ENCODE results near the gene MASP2.
"Not testable (repeated sequence)": the region's sequence is repeated elsewhere in the genome, so short reads cannot be mapped to it uniquely, and the experiment has no call there.

The MASP2 gene

GRCh38 chr1:10992004-10992403 lies 55.0 kb downstream of the MASP2 start:
- DNase-seq (ENCODE audit: extremely low read depth in 1 of 2, low read depth in 1 of 2): not testable (repeated sequence)

- DNase-seq (ENCODE audit: extremely low read depth in 1 of 2, low read depth in 1 of 2): no peak
These were observed 56.2 kb downstream of the MASP2 start for GRCh38 chr1:10990828-10991227.

GRCh38 chr1:10989920-10990516 lies 57.0 kb downstream of the MASP2 start:
- not testable (repeated sequence) for DNase-seq (ENCODE audit: extremely low read depth in 1 of 2, low read depth in 1 of 2)

GRCh38 chr1:10989095-10989494 lies 57.9 kb downstream of the MASP2 start:
- DNase-seq (ENCODE audit: extremely low read depth in 1 of 2, low read depth in 1 of 2): no peak

GRCh38 chr1:10987840-10988417 lies 59.1 kb downstream of the MASP2 start:
- DNase-seq (ENCODE audit: extremely low read depth in 1 of 2, low read depth in 1 of 2): no peak

DNA sequence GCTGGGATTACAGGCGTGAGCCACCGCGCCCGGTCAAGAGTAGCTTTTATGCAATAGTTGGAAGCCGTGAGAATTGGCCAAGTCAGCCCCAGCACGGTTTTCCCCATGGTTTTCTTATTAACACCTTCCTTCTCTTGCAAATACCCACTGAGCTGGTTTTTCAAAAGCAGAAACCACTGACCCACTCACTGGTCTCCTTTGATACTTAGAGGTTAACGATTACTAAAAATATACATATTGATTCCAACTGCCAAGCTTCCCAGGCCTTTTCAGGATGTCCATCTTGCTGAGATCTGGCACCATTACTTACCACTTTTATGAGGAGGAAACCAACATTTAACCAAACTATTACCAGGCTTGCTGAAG lies 60.5 kb downstream of the MASP2 start:
- no peak for DNase-seq (ENCODE audit: extremely low read depth in 1 of 2, low read depth in 1 of 2)

- no peak for DNase-seq (ENCODE audit: extremely low read depth in 1 of 2, low read depth in 1 of 2)
These were observed 66.0 kb downstream of the MASP2 start for GRCh38 chr1:10980841-10981727.

- no peak for DNase-seq (ENCODE audit: extremely low read depth in 1 of 2, low read depth in 1 of 2)
These were observed 66.9 kb downstream of the MASP2 start for GRCh38 chr1:10980094-10980577.

DNA sequence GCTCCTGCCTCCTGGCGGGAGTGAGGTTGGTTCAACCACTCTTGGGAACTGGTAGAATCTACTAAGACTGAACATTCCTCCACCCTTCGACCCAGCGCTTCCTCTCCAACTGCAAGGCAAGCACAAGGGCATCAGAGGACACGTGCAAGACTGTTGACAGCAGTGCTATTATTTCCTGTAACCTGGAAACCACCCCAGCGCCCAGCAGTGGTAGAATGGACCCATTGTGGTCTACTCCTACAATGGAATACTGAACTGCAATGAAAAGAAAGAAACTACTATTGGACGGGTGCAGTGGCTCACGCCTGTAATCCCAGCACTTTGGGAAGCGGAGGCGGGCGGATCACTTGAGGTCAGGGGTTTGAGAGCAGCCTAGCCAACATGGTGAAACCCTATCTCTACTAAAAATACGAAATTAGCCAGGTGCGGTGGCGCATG lies 67.5 kb downstream of the MASP2 start:
- DNase-seq (ENCODE audit: extremely low read depth in 1 of 2, low read depth in 1 of 2): no peak

DNA sequence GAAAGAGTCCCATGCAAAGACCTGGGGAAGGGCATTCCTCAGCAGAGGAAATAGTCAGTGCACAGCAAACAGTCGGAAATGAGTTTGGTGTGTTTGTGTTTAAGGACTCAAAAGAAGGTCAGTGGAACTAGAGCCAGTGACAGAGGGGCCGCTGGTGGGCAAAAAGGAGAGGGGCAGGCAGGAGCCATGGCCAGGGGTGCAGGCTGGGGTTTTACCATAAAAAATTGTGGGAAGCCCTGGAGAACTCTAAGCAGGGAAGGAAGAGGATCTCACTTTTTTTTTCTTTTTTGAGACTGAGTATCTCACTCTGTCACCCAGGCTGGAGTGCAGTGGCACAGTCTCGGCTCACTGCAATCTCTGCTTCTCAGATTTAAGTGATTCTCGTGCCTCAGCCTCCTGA lies 68.3 kb downstream of the MASP2 start:
- DNase-seq (ENCODE audit: extremely low read depth in 1 of 2, low read depth in 1 of 2): no peak

Measured in activated CD8-positive, alpha-beta memory T cell treated with anti-CD3 and anti-CD28 coated beads for 1 hour (primary cell).